Keratinocyte (primary cell): Measurements from ENCODE around the gene NDUFS1. TPM values are rescaled to one million over a fixed set of nuclear protein-coding genes. Genes with fewer than 3 reads are reported as not detected.

ENCODE experiments used
- DNase-seq: peaks from one replicate; pipeline ENCODE4 v3.0.0-alpha.2; 2011; ENCODE audit warnings: low read depth, missing footprints, low spot score
- FAIRE-seq: peaks from 2 replicates; lab custom pipeline; 2011; peaks lifted over from hg19 to GRCh38; lab: Jason Lieb, UNC
- H2AFZ ChIP-seq: 2 replicates; pipeline ENCODE4 v1.6.0; 2012; ENCODE audit warnings: low read length, control low read depth, inconsistent platforms; ENCODE audit not compliant: control insufficient read depth
- H3K27ac ChIP-seq: 2 replicates; pipeline ENCODE4 v1.5.1; 2011; ENCODE audit warnings: low read length; ENCODE audit not compliant: control insufficient read depth, insufficient read depth
- H3K27me3 ChIP-seq: 3 replicates; pipeline ENCODE4 v1.6.0; 2011; ENCODE audit warnings: low read length; ENCODE audit not compliant: control insufficient read depth, insufficient read depth; ENCODE audit errors: extremely low read depth
- H3K36me3 ChIP-seq, 2 experiments: 2 replicates in 1 of 2; 3 replicates in 1 of 2; pipeline ENCODE4 v1.5.1; 2011; ENCODE audit warnings: low read length in 2 of 2, mild to moderate bottlenecking in 1 of 2; ENCODE audit not compliant: control insufficient read depth in 2 of 2, insufficient read depth in 2 of 2; ENCODE audit errors: extremely low read depth in 1 of 2
- H3K4me1 ChIP-seq: 3 replicates; pipeline ENCODE4 v1.5.1; 2011; ENCODE audit warnings: low read length; ENCODE audit not compliant: control insufficient read depth, insufficient read depth; ENCODE audit errors: extremely low read depth
- H3K4me2 ChIP-seq: 3 replicates; pipeline ENCODE4 v1.6.0; 2011; ENCODE audit warnings: low read depth, low read length; ENCODE audit not compliant: control insufficient read depth, insufficient read depth; ENCODE audit errors: extremely low read depth
- H3K4me3 ChIP-seq, 3 experiments: fragments of 200-600 bp in 1 of 3; sonication (generic) in 1 of 3; 2 replicates in 2 of 3; 3 replicates in 1 of 3; pipeline ENCODE4 v1.5.1; 2011 to 2016; ENCODE audit warnings: low read length in 3 of 3, mild to moderate bottlenecking in 3 of 3, control low read depth in 2 of 3, inconsistent platforms in 1 of 3, low read depth in 1 of 3, mixed read lengths in 1 of 3, mixed run types in 1 of 3, moderate library complexity in 1 of 3; ENCODE audit not compliant: control insufficient read depth in 2 of 3, insufficient read depth in 2 of 3; ENCODE audit errors: extremely low read depth in 1 of 3
- H3K79me2 ChIP-seq: 2 replicates; pipeline ENCODE4 v1.6.0; 2012; ENCODE audit warnings: low read length; ENCODE audit not compliant: control insufficient read depth, insufficient read depth
- H3K9ac ChIP-seq: 3 replicates; pipeline ENCODE4 v1.6.0; 2011; ENCODE audit warnings: low read length; ENCODE audit not compliant: control insufficient read depth, insufficient read depth; ENCODE audit errors: extremely low read depth
- H3K9me1 ChIP-seq: 3 replicates; pipeline ENCODE4 v1.6.0; 2011; ENCODE audit warnings: low read length; ENCODE audit not compliant: control insufficient read depth, insufficient read depth; ENCODE audit errors: extremely low read depth
- H3K9me3 ChIP-seq: 2 replicates; pipeline ENCODE4 v1.5.1; 2012; ENCODE audit warnings: low read depth, low read length; ENCODE audit not compliant: control insufficient read depth
- H4K20me1 ChIP-seq: 3 replicates; pipeline ENCODE4 v1.6.0; 2011; ENCODE audit warnings: low read length; ENCODE audit not compliant: control insufficient read depth, insufficient read depth; ENCODE audit errors: extremely low read depth
- CTCF ChIP-seq, 3 experiments: IDR thresholded peaks in 1 of 3; conservative IDR thresholded peaks in 1 of 3; optimal IDR thresholded peaks in 1 of 3; 2 replicates in 2 of 3; 3 replicates in 1 of 3; pipeline versions ENCODE3 to v1.5.1; 2011; ENCODE audit warnings: low read length in 3 of 3, mild to moderate bottlenecking in 3 of 3, moderate library complexity in 2 of 3, control low read depth in 1 of 3, inconsistent platforms in 1 of 3; ENCODE audit not compliant: insufficient read depth in 2 of 3; ENCODE audit errors: extremely low read depth in 1 of 3
- EZH2 ChIP-seq: IDR thresholded peaks from one replicate; pipeline ENCODE4 v1.6.1; 2012; ENCODE audit warnings: inconsistent platforms, mild to moderate bottlenecking, low read length, moderate library complexity
- dilution Hi-C: fragments of 300-500 bp; cut with MboI; formaldehyde crosslinking; loops from one replicate; pipeline ENCODE4 v1.7.0; 2020; ENCODE audit warnings: low sequenced_read_pairs; ENCODE audit not compliant: extremely low pct_ligation_motif_present
- polyA plus RNA-seq, 5 experiments: library from polyadenylated mRNA; depleted of rRNA in 3 of 5; stranded (reverse) in 3 of 5; stranded (forward) in 1 of 5; unstranded in 1 of 5; fragments of >200 nt; gene quantifications; 1 replicate in 1 of 5; 2 replicates in 3 of 5; 3 replicates in 1 of 5; pipeline versions ENCODE4 v1.2.1 to v1.2.3, GENCODE V29; 2011 to 2012; ENCODE audit warnings: missing spikeins in 2 of 5, low read depth in 1 of 5, low replicate concordance in 1 of 5

Gene NDUFS1
- polyA plus RNA-seq, 1 donor (not counting 4 experiments of a cell fraction or from before 2014, with no cell fraction given) = 83.7 TPM

GRCh38 chr2:206098471-206098870, 60.8 kb downstream of the NDUFS1 start:
- H3K27me3 ChIP-seq = no peaks in the 10 kb centered on the region
- FAIRE-seq = no peak
- dilution Hi-C loops = no loop called here

GRCh38 chr2:206096876-206097275, 62.4 kb downstream of the NDUFS1 start:
- DNase-seq (no peak), FAIRE-seq (no peak)
- Histone ChIP-seq H3K4me3 (no peak overlapping the region), H3K9me3 (no peaks in the 10 kb centered on the region), H2AFZ (no peak overlapping the region), H3K9me1 (no peaks in the 10 kb centered on the region), H3K36me3 (no peaks in the 10 kb centered on the region), H3K27me3 (no peaks in the 10 kb centered on the region), H3K79me2 (no peaks in the 10 kb centered on the region), H3K9ac (no peak overlapping the region), H3K27ac (no peak overlapping the region), H4K20me1 (no peaks in the 10 kb centered on the region), H3K4me2 (no peak overlapping the region), H3K4me1 (no peaks in the 10 kb centered on the region)
- TF ChIP-seq CTCF (optimal IDR thresholded peaks at IDR 0.05 in 1 of 3, IDR thresholded peaks at IDR 0.05 in 1 of 3, conservative IDR thresholded peaks at IDR 0.05 in 1 of 3; ENCODE audit: extremely low read depth in 1 of 3, insufficient read depth in 2 of 3, low read length in 3 of 3) (no peak), EZH2 (no peak)
- dilution Hi-C loops = no loop called here

More at GRCh38 chr2:206098471-206098870, 60.8 kb downstream of the NDUFS1 start:
- H2AFZ ChIP-seq = no peak overlapping the region
- no peaks in the 10 kb centered on the region for H3K9me3 ChIP-seq
- no peaks in the 10 kb centered on the region for H4K20me1 ChIP-seq
- no peaks in the 10 kb centered on the region for H3K9me1 ChIP-seq
- H3K4me2 ChIP-seq = no peak overlapping the region
- H3K79me2 ChIP-seq = no peaks in the 10 kb centered on the region
- no peak for DNase-seq
- no peaks in the 10 kb centered on the region for H3K36me3 ChIP-seq
- H3K4me1 ChIP-seq = no peaks in the 10 kb centered on the region
- TF ChIP-seq CTCF (optimal IDR thresholded peaks at IDR 0.05 in 1 of 3, IDR thresholded peaks at IDR 0.05 in 1 of 3, conservative IDR thresholded peaks at IDR 0.05 in 1 of 3; ENCODE audit: extremely low read depth in 1 of 3, insufficient read depth in 2 of 3, low read length in 3 of 3) (no peak), EZH2 (no peak)
- H3K9ac ChIP-seq = no peak overlapping the region
- no peak overlapping the region for H3K27ac ChIP-seq
- no peak overlapping the region for H3K4me3 ChIP-seq
